CD4-positive, alpha-beta T cell treated with Interleukin-1 beta for 1 hour (primary cell): ENCODE data around the gene SLITRK1.

Source experiments
- DNase-seq, 2 donors: peaks; one replicate each; pipeline ENCODE4 v3.0.0-alpha.2; 2020 to 2022

Gene SLITRK1

GRCh38 chr13:83865161-83866137, 16.8 kb downstream of the SLITRK1 start:
- DNase-seq = no peak

DNA sequence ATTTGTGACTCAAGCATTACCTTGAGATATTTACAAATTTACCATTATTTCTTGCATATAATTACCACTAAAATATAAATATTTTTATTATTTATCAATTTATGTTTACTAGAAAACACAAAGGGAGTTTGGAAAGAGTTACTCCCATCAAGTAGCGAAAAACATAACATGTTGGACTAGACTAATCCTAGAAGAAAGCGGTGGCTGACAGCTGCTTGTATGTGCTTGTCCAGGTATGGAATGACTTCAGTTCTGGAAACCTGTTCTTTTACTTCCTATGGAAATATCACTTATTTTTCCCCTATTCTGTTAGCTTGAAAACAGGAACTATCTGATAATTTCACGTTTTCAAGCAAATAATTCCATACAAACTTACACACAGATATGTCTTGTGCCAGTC, 28.5 kb downstream of the SLITRK1 start:
- no peak for DNase-seq

GRCh38 chr13:83845106-83845505, 37.2 kb downstream of the SLITRK1 start:
- no peak for DNase-seq

- no peak for DNase-seq
Observed at GRCh38 chr13:83839146-83839545, 43.1 kb downstream of the SLITRK1 start.

DNA sequence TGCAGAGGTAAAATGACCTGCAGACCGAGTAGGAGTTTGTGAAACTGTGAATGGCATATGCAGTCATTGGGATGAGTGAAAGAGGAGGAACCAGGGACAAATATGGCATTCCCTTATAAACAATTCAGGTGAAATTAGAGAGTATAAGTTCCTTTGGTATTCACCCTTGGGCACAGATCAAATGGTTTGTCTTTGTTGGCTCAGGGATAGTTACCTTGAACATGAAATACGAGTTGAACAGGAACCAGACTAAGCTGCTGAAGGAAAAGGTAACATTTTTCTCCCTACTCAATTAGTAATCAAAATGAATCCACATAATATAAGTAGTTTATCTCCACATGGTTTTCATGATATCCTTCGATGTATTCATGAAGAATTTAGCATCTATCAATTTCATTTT, 50.5 kb downstream of the SLITRK1 start:
- no peak for DNase-seq

DNA sequence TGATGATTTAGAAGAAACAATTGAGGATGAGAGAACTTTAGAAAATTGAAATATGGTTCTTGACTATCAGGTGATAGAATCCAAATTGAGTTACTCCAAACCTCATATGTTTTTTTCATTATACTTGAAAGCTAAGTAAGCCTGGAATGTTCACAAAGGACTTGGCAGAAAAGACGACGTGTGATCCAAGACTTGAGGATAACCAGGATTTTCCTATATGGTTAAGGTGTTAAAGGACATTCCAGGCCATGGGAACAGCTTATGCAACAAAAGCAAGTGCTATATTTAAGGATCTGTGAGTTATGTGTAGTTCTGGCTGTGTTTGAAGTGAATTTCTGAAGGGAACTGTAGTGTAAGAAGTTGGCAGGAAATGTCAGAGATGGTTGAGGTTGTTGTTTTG, 52.5 kb downstream of the SLITRK1 start:
- no peak for DNase-seq

GRCh38 chr13:83827338-83827737, 54.9 kb downstream of the SLITRK1 start:
- DNase-seq = no peak
